H9 (cell line): ENCODE results near the gene MTCH1. TPM values are rescaled to one million over a fixed set of nuclear protein-coding genes. Genes with fewer than 3 reads are reported as not detected.

Experiments used
- DNase-seq: peaks from one replicate; pipeline ENCODE4 v3.0.0-alpha.2; 2017
- H2AFZ ChIP-seq: one replicate; pipeline ENCODE4 v1.6.1; 2013; ENCODE audit warnings: mild to moderate bottlenecking, low read length, control low read depth, moderate library complexity
- H2AK5ac ChIP-seq: 2 replicates; pipeline ENCODE4 v1.6.1; 2013; ENCODE audit warnings: low read length, control low read depth, mixed read lengths; ENCODE audit not compliant: insufficient read length
- H2BK120ac ChIP-seq: one replicate; pipeline ENCODE4 v1.6.1; 2013; ENCODE audit warnings: low read depth, mild to moderate bottlenecking, low read length, control low read depth, inconsistent platforms; ENCODE audit not compliant: poor library complexity, severe bottlenecking
- H2BK12ac ChIP-seq: 2 replicates; pipeline ENCODE4 v1.6.1; 2013; ENCODE audit warnings: low read length, control low read depth, mixed read lengths, low read depth; ENCODE audit not compliant: insufficient read length
- H2BK15ac ChIP-seq: 2 replicates; pipeline ENCODE4 v1.6.1; 2013; ENCODE audit warnings: low read depth, low read length, control low read depth
- H2BK20ac ChIP-seq: one replicate; pipeline ENCODE4 v1.6.1; 2013; ENCODE audit warnings: low read depth, mild to moderate bottlenecking, low read length, control low read depth, inconsistent platforms; ENCODE audit not compliant: poor library complexity, severe bottlenecking
- H2BK5ac ChIP-seq: 2 replicates; pipeline ENCODE4 v1.6.1; 2013; ENCODE audit warnings: low read length, control low read depth, mixed read lengths; ENCODE audit not compliant: insufficient read length
- H3K14ac ChIP-seq: 2 replicates; pipeline ENCODE4 v1.6.1; 2013; ENCODE audit warnings: low read length, control low read depth; ENCODE audit not compliant: insufficient read depth
- H3K18ac ChIP-seq: 2 replicates; pipeline ENCODE4 v1.6.1; 2013; ENCODE audit warnings: low read depth, mild to moderate bottlenecking, mixed read lengths, low read length, control low read depth; ENCODE audit not compliant: insufficient read length
- H3K23ac ChIP-seq: 2 replicates; pipeline ENCODE4 v1.6.1; 2013; ENCODE audit warnings: low read length, control low read depth, mixed read lengths, low read depth; ENCODE audit not compliant: insufficient read length
- H3K23me2 ChIP-seq: 2 replicates; pipeline ENCODE4 v1.6.1; 2013; ENCODE audit warnings: low read depth, mild to moderate bottlenecking, mixed read lengths, low read length, control low read depth; ENCODE audit not compliant: insufficient read length, poor library complexity, severe bottlenecking
- H3K27ac ChIP-seq: 2 replicates; pipeline ENCODE4 v1.5.1; 2013; ENCODE audit warnings: low read length, control low read depth, mixed read lengths, low read depth; ENCODE audit not compliant: insufficient read length
- H3K27me3 ChIP-seq: 2 replicates; pipeline ENCODE4 v1.6.1; 2013; ENCODE audit warnings: low read length, control low read depth, inconsistent platforms; ENCODE audit not compliant: insufficient read depth
- H3K4ac ChIP-seq: 2 replicates; pipeline ENCODE4 v1.6.1; 2013; ENCODE audit warnings: low read depth, mild to moderate bottlenecking, control low read depth, inconsistent platforms, low read length, moderate library complexity
- H3K4me1 ChIP-seq: 2 replicates; pipeline ENCODE4 v1.6.1; 2013; ENCODE audit warnings: low read length, control low read depth, inconsistent platforms; ENCODE audit not compliant: insufficient read depth
- H3K4me2 ChIP-seq: 2 replicates; pipeline ENCODE4 v1.6.1; 2013; ENCODE audit warnings: low read length, control low read depth, mixed read lengths; ENCODE audit not compliant: insufficient read length, insufficient read depth
- H3K56ac ChIP-seq: 2 replicates; pipeline ENCODE4 v1.6.1; 2013; ENCODE audit warnings: low read depth, mild to moderate bottlenecking, mixed read lengths, low read length, control low read depth; ENCODE audit not compliant: insufficient read length
- H3K79me1 ChIP-seq: 2 replicates; pipeline ENCODE4 v1.6.1; 2013; ENCODE audit warnings: low read depth, mild to moderate bottlenecking, moderate library complexity, low read length, control low read depth, inconsistent platforms; ENCODE audit not compliant: insufficient read depth, poor library complexity, severe bottlenecking
- H3K79me2 ChIP-seq: 2 replicates; pipeline ENCODE4 v1.6.1; 2013; ENCODE audit warnings: low read length, control low read depth, inconsistent platforms; ENCODE audit not compliant: insufficient read depth
- H3K9ac ChIP-seq: 2 replicates; pipeline ENCODE4 v1.6.1; 2013; ENCODE audit warnings: low read length, control low read depth, mixed read lengths; ENCODE audit not compliant: insufficient read length; ENCODE audit errors: extremely low read depth
- H3K9me3 ChIP-seq: one replicate; pipeline ENCODE4 v1.6.1; 2013; ENCODE audit warnings: low read depth, low read length, inconsistent platforms; ENCODE audit not compliant: control insufficient read depth
- H3T11ph ChIP-seq: one replicate; pipeline ENCODE4 v1.6.1; 2013; ENCODE audit warnings: mild to moderate bottlenecking, low read length, control low read depth, inconsistent platforms
- H4K20me1 ChIP-seq: one replicate; pipeline ENCODE4 v1.6.1; 2013; ENCODE audit not compliant: control insufficient read depth, insufficient read length, insufficient read depth
- H4K5ac ChIP-seq: 2 replicates; pipeline ENCODE4 v1.6.1; 2013; ENCODE audit warnings: low read depth, mild to moderate bottlenecking, mixed read lengths, low read length, control low read depth; ENCODE audit not compliant: insufficient read length
- H4K8ac ChIP-seq: replicated peaks from 2 replicates; pipeline ENCODE4 v1.6.1; 2013; ENCODE audit warnings: low read length, control low read depth, mixed read lengths, low read depth; ENCODE audit not compliant: insufficient read length
- H4K91ac ChIP-seq: 2 replicates; pipeline ENCODE4 v1.6.1; 2013; ENCODE audit warnings: low read depth, mild to moderate bottlenecking, moderate library complexity, mixed read lengths, low read length, control low read depth; ENCODE audit not compliant: insufficient read length
- H3K27ac Mint-ChIP-seq, 3 experiments: 2 replicates in 2 of 3; 3 replicates in 1 of 3; pipeline ENCODE4 v1.8.0; 2020 to 2021; ENCODE audit warnings: mixed read lengths in 3 of 3, mild to moderate bottlenecking in 1 of 3, moderate library complexity in 1 of 3
- H3K27me3 Mint-ChIP-seq: 2 replicates; pipeline ENCODE4 v1.8.0; 2021; ENCODE audit warnings: low read depth, mild to moderate bottlenecking, moderate library complexity, mixed read lengths
- H3K36me3 Mint-ChIP-seq, 3 experiments: 2 replicates in 2 of 3; 3 replicates in 1 of 3; pipeline ENCODE4 v1.8.0; 2020 to 2021; ENCODE audit warnings: low read depth in 3 of 3, mixed read lengths in 3 of 3; ENCODE audit not compliant: insufficient read depth in 1 of 3
- H3K4me1 Mint-ChIP-seq, 2 experiments: 2 replicates each; pipeline ENCODE4 v1.8.0; 2020; ENCODE audit warnings: mixed read lengths in 2 of 2
- H3K4me3 Mint-ChIP-seq, 2 experiments: 2 replicates in 1 of 2; 3 replicates in 1 of 2; pipeline ENCODE4 v1.8.0; 2020 to 2021; ENCODE audit warnings: mild to moderate bottlenecking in 2 of 2, mixed read lengths in 2 of 2, moderate library complexity in 1 of 2
- H3K9me3 Mint-ChIP-seq, 2 experiments: 2 replicates in 1 of 2; 3 replicates in 1 of 2; pipeline ENCODE4 v1.8.0; 2020; ENCODE audit warnings: mild to moderate bottlenecking in 2 of 2, mixed read lengths in 2 of 2, moderate library complexity in 1 of 2
- CTCF ChIP-seq: fragments of 200-600 bp; sonication (generic); conservative IDR thresholded peaks from 3 replicates; pipeline ENCODE4 v1.8.0; 2021; ENCODE audit warnings: antibody characterized with exemption, mild to moderate bottlenecking
- WGBS: extraction: QIAGEN DNeasy Blood & Tissue Kit; methylation state at CpG from one replicate; pipeline ENCODE4 v1.1.7; 2013; ENCODE audit warnings: missing lambda C conversion rate, low lambda C conversion rate, mixed read lengths; ENCODE audit not compliant: insufficient read length; ENCODE audit errors: extremely low coverage; 5-methylcytosine and 5-hydroxymethylcytosine counted together
- total RNA-seq: library from RNA; stranded (reverse); gene quantifications from 2 replicates; pipeline ENCODE4 v1.2.1, GENCODE V29; 2021

MTCH1 gene
- total RNA-seq, 1 experiment from 2014 or later: 200 TPM

- Histone ChIP-seq H3K4ac (no peak overlapping the region), H3K27ac (no peak overlapping the region)
Observed at GRCh38 chr6:36973647-36974046, 12.3 kb downstream of the MTCH1 start.

More at GRCh38 chr6:36973647-36974046, 12.3 kb downstream of the MTCH1 start:
- Histone ChIP-seq H4K5ac (no peak overlapping the region), H2BK120ac (no peak overlapping the region), H3K14ac (no peak overlapping the region), H2BK5ac (no peak overlapping the region), H3K79me1 (peaks cover 3% of the 10 kb centered on the region), H2AFZ (no peak overlapping the region), H2BK15ac (no peak overlapping the region), H2AK5ac (no peak overlapping the region), H3K23me2 (no peaks in the 10 kb centered on the region), H4K8ac (no peak overlapping the region), H3K4me2 (no peak overlapping the region), H3K9me3 (no peaks in the 10 kb centered on the region), H3K56ac (no peak overlapping the region), H2BK20ac (no peak overlapping the region), H4K91ac (no peak overlapping the region), H4K20me1 (no peaks in the 10 kb centered on the region), H3K79me2 (no peaks in the 10 kb centered on the region), H3K27me3 (no peaks in the 10 kb centered on the region), H3K9ac (no peak overlapping the region), H3K18ac (no peak overlapping the region), H3K4me1 (no peaks in the 10 kb centered on the region), H3T11ph (no peak overlapping the region), H2BK12ac (no peak overlapping the region), H3K23ac (no peak overlapping the region)
- DNase-seq: no peak
- no peak for TF ChIP-seq CTCF
- WGBS: no CpG with 5 or more reads among the region's 4 CpGs
- H3K4me1 Mint-ChIP-seq: peaks cover 2 to 3% of the 10 kb centered on the region in 2 experiments; a peak in 1 of 4 replicates
- no peak overlapping the region for H3K4me3 Mint-ChIP-seq
- no peaks in the 10 kb centered on the region for H3K27me3 Mint-ChIP-seq
- no peaks in the 10 kb centered on the region for H3K9me3 Mint-ChIP-seq
- peaks cover 60 to 99% (median 96%) of the 10 kb centered on the region in 3 experiments for H3K36me3 Mint-ChIP-seq
- H3K27ac Mint-ChIP-seq: no peak overlapping the region
